ENCODE data around the gene KIAA1217.

GRCh38 chr10:24479806-24480205 is 270.9 kb downstream of the KIAA1217 start:
- TF ChIP-seq CTCF (IDR thresholded peaks at IDR 0.05) (no peak), POLR2A (IDR thresholded peaks at IDR 0.05) (no peak)

Measured in prostate gland (tissue), 2 donors.